Activated CD8-positive, alpha-beta memory T cell treated with anti-CD3 and anti-CD28 coated beads for 1 hour (primary cell): Measurements from ENCODE around the gene NAA11.
"Not testable (repeated sequence)": the region's sequence is repeated elsewhere in the genome, so short reads cannot be mapped to it uniquely, and the experiment has no call there.

ENCODE experiments used
- DNase-seq, 2 donors: peaks; one replicate each; pipeline ENCODE4 v3.0.0-alpha.2; 2020; ENCODE audit warnings: low read depth in 1 of 2; ENCODE audit errors: extremely low read depth in 1 of 2

The NAA11 gene

GRCh38 chr4:79311279-79311678, 14.6 kb downstream of the NAA11 start:
- DNase-seq, result no peak

- DNase-seq, result no peak
Observed at GRCh38 chr4:79308971-79309370, 16.9 kb downstream of the NAA11 start.

GRCh38 chr4:79308137-79308536, 17.7 kb downstream of the NAA11 start:
- DNase-seq, result no peak

- DNase-seq, result no peak
Observed at GRCh38 chr4:79306795-79307194, 19.1 kb downstream of the NAA11 start.

GRCh38 chr4:79300280-79300679, 25.6 kb downstream of the NAA11 start:
- DNase-seq, result no peak

GRCh38 chr4:79298484-79298883, 27.4 kb downstream of the NAA11 start:
- no peak for DNase-seq

GRCh38 chr4:79298027-79298426, 27.8 kb downstream of the NAA11 start:
- no peak for DNase-seq

- no peak for DNase-seq
Observed at GRCh38 chr4:79297479-79297878, 28.4 kb downstream of the NAA11 start.

GRCh38 chr4:79296768-79297428, 29.0 kb downstream of the NAA11 start:
- DNase-seq, result no peak

GRCh38 chr4:79295086-79295485, 30.8 kb downstream of the NAA11 start:
- DNase-seq, result no peak

- no peak for DNase-seq
Observed at GRCh38 chr4:79294064-79294463, 31.8 kb downstream of the NAA11 start.

- no peak for DNase-seq
Observed at GRCh38 chr4:79292008-79292407, 33.9 kb downstream of the NAA11 start.

- DNase-seq, result no peak
Observed at GRCh38 chr4:79290376-79290775, 35.5 kb downstream of the NAA11 start.

GRCh38 chr4:79288185-79288584, 37.7 kb downstream of the NAA11 start:
- DNase-seq, result no peak

- no peak for DNase-seq
Observed at GRCh38 chr4:79287718-79288117, 38.1 kb downstream of the NAA11 start.

- DNase-seq, result no peak
Observed at GRCh38 chr4:79287076-79287475, 38.8 kb downstream of the NAA11 start.

- DNase-seq, result no peak
Observed at GRCh38 chr4:79281566-79282359, 44.1 kb downstream of the NAA11 start.

- DNase-seq, result not testable (repeated sequence)
Observed at GRCh38 chr4:79277467-79277866, 48.4 kb downstream of the NAA11 start.

GRCh38 chr4:79273915-79274314, 51.9 kb downstream of the NAA11 start:
- DNase-seq, result no peak

- DNase-seq, result no peak
Observed at GRCh38 chr4:79272761-79273160, 53.1 kb downstream of the NAA11 start.

- DNase-seq, result no peak
Observed at GRCh38 chr4:79272126-79272525, 53.7 kb downstream of the NAA11 start.

- DNase-seq, result no peak
Observed at GRCh38 chr4:79267671-79268070, 58.2 kb downstream of the NAA11 start.
